Gastrocnemius medialis (tissue), 4 donors: ENCODE measurements around the gene AHCTF1.

Experiments used
- POLR2A ChIP-seq, 2 donors: fragments of 450-650 bp; IDR thresholded peaks; one replicate each; pipeline ENCODE4 v1.6.1; 2017; ENCODE audit warnings: antibody characterized with exemption in 2 of 2, mild to moderate bottlenecking in 2 of 2, moderate library complexity in 2 of 2
- TF ChIP-seq, protein P1 (sequence below), 5 experiments: fragments of 450-650 bp in 3 of 5; fragments of 200-600 bp in 2 of 5; sonication (generic) in 2 of 5; IDR thresholded peaks in 4 of 5; conservative IDR thresholded peaks in 1 of 5; 1 replicate in 4 of 5; 2 replicates in 1 of 5; pipeline ENCODE4 v1.5.1; 2016 to 2019; ENCODE audit warnings: antibody characterized with exemption in 5 of 5, mild to moderate bottlenecking in 3 of 5, moderate library complexity in 3 of 5

DNA sequence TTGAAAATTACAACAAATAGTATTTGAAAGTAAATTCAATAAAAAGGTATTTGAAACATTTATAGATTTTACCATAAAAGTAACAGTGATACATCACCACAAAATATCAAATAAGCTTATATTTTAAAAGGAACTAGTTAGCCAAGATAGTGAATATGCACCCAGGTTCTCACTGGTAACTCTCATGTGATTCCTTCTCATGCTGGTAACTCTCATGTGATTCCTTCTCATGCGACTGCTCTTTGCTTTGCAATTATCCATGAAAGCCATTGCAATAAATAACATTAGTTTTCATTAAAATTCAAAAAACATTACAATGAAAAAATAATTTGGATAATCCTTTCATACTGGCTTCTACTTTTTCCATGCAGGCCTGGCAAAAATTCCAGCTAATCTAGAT, 75.4 kb downstream of the AHCTF1 start:
- TF ChIP-seq, protein P1, sequence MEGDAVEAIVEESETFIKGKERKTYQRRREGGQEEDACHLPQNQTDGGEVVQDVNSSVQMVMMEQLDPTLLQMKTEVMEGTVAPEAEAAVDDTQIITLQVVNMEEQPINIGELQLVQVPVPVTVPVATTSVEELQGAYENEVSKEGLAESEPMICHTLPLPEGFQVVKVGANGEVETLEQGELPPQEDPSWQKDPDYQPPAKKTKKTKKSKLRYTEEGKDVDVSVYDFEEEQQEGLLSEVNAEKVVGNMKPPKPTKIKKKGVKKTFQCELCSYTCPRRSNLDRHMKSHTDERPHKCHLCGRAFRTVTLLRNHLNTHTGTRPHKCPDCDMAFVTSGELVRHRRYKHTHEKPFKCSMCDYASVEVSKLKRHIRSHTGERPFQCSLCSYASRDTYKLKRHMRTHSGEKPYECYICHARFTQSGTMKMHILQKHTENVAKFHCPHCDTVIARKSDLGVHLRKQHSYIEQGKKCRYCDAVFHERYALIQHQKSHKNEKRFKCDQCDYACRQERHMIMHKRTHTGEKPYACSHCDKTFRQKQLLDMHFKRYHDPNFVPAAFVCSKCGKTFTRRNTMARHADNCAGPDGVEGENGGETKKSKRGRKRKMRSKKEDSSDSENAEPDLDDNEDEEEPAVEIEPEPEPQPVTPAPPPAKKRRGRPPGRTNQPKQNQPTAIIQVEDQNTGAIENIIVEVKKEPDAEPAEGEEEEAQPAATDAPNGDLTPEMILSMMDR (IDR thresholded peaks at IDR 0.05 in 4 of 5, conservative IDR thresholded peaks at IDR 0.05 in 1 of 5), result no peak
- TF ChIP-seq POLR2A (IDR thresholded peaks at IDR 0.05), result no peak
